ENCODE measurements around the gene ELAVL1. TPM values are rescaled to one million over a fixed set of nuclear protein-coding genes. Genes with fewer than 3 reads are reported as not detected.

The ELAVL1 gene
- polyA plus RNA-seq, 1 of the 3 experiments (the other 2 are of a cell fraction), result 49.6 TPM

DNA sequence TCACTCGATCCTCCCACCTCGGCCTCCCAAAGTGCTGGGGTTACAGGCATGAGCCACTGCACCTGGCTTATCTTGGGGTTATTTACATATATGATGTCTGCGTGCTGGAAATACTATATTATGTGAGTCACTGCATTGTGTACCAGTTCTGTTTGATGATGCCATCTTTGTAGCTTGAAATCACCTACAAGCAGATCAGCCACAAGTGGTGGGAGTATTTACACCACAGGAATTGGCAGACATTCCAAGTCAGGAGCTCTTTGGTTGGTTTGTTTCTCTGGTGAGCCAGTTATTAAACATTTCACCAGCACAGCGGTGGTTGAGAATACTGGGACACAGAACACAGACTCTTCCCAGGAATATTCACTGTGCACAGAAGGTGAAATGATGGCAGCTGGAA lies 57.5 kb downstream of the ELAVL1 start:
- Histone ChIP-seq H2AFZ (ENCODE audit: low read depth) (no peak overlapping the region), H3K4me2 (no peak overlapping the region), H3K9me3 (no peaks in the 10 kb centered on the region), H3K4me3 (ENCODE audit: low read depth in 2 of 2, low read length in 1 of 2) (no peak overlapping the region), H3K4me1 (ENCODE audit: control insufficient read depth in 1 of 2, insufficient read depth in 2 of 2, low read depth in 1 of 2, low read length in 1 of 2) (no peaks in the 10 kb centered on the region; a peak in 1 of 4 replicates), H3F3A (replicated peaks; ENCODE audit: insufficient read depth) (peaks cover 11% of the 10 kb centered on the region), H4K20me1 (ENCODE audit: insufficient read depth) (no peaks in the 10 kb centered on the region), H3K79me2 (ENCODE audit: insufficient read depth) (peaks cover 5% of the 10 kb centered on the region; the same call in 1 of the 2 replicates), H3K9ac (no peak overlapping the region), H3K36me3 (replicated peaks in 1 of 2; ENCODE audit: control insufficient read depth in 1 of 2, insufficient read depth in 2 of 2, low read length in 1 of 2) (no peaks in the 10 kb centered on the region), H3K27me3 (ENCODE audit: insufficient read depth) (no peaks in the 10 kb centered on the region), H3K27ac (ENCODE audit: low read depth in 2 of 2, low read length in 1 of 2) (no peak overlapping the region), H3K9me2 (no peaks in the 10 kb centered on the region)
- CTCF ChIA-PET, result no interaction called here
- TF ChIP-seq YY1 (IDR thresholded peaks at IDR 0.05; ENCODE audit: low read depth), result no peak
- no peak for TF ChIP-seq RXRA (IDR thresholded peaks at IDR 0.05; ENCODE audit: borderline replicate concordance, low read depth)
- TF ChIP-seq, protein P1, sequence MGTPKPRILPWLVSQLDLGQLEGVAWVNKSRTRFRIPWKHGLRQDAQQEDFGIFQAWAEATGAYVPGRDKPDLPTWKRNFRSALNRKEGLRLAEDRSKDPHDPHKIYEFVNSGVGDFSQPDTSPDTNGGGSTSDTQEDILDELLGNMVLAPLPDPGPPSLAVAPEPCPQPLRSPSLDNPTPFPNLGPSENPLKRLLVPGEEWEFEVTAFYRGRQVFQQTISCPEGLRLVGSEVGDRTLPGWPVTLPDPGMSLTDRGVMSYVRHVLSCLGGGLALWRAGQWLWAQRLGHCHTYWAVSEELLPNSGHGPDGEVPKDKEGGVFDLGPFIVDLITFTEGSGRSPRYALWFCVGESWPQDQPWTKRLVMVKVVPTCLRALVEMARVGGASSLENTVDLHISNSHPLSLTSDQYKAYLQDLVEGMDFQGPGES (IDR thresholded peaks at IDR 0.05; ENCODE audit: low read depth, low read length), result no peak
- 94% methylated on average over 4 of the region's 4 CpGs for WGBS (ENCODE audit: low lambda C conversion rate)
- DNase-seq, result no peak
- POLR2A ChIA-PET, result no interaction called here

DNA sequence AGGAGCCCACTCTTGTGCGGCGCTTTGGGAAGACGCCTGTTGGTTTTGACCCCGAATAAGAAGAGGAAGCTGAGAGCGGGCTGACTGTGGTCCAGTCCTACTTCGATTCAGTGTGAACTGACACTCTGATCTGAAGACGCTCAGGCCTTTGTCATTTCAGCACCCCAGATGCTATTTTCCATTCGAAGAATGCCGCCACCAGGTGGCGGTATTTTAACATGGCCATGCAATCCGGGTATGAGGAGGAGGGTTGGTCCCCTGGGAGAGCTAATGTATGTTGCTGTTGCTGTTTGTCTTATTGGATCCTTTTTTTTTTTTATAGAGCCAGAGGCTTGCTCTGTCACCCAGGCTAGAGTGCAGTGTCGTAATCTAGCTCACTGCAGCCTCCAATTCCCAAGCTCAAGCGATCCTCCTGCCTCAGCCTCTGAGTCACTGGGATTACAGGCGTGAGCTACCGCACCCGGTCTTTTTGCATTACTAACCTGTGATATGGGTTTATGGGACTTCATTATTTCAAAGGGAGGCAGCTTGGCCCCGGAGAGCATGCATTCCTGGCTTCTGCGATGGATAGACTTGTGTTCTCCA lies 61.2 kb downstream of the ELAVL1 start:
- Histone ChIP-seq H3K4me2 (peak overlapping the region; percentile 95), H3K9me3 (no peaks in the 10 kb centered on the region), H3K4me1 (ENCODE audit: control insufficient read depth in 1 of 2, insufficient read depth in 2 of 2, low read depth in 1 of 2, low read length in 1 of 2) (peaks cover 0 to 6% of the 10 kb centered on the region in 2 experiments; a peak in 1 of 4 replicates), H3K27ac (ENCODE audit: low read depth in 2 of 2, low read length in 1 of 2) (peak overlapping the region; percentile 36 to 71), H3F3A (replicated peaks; ENCODE audit: insufficient read depth) (peaks cover 11% of the 10 kb centered on the region), H3K9me2 (no peaks in the 10 kb centered on the region), H3K27me3 (ENCODE audit: insufficient read depth) (no peaks in the 10 kb centered on the region), H4K20me1 (ENCODE audit: insufficient read depth) (no peaks in the 10 kb centered on the region), H3K9ac (peak overlapping the region; percentile 65), H3K79me2 (ENCODE audit: insufficient read depth) (peaks cover 27% of the 10 kb centered on the region), H2AFZ (ENCODE audit: low read depth) (peak overlapping the region; percentile 87; the same call in 1 of the 2 replicates), H3K4me3 (ENCODE audit: low read depth in 2 of 2, low read length in 1 of 2) (peak overlapping the region; percentile 56 to 68), H3K36me3 (replicated peaks in 1 of 2; ENCODE audit: control insufficient read depth in 1 of 2, insufficient read depth in 2 of 2, low read length in 1 of 2) (peaks cover 10% of the 10 kb centered on the region in 2 experiments)
- DNase-seq, result peak; percentile 84
- ChIA-PET POLR2A (interaction anchor here (0.8 to 2.5 kb wide), 9 partner anchors 12 to 311 kb away, joined by 3 to 15 read pairs (median 4); partner anchors contain the start of genes CTXN1, ELAVL1 and SNAPC2), CTCF (interaction anchor here (0.6 to 4.4 kb wide), 42 partner anchors 8 to 421 kb away, joined by 3 to 69 read pairs (median 4); partner anchors contain the start of genes CTXN1 and TRAPPC5)
- 24% methylated on average over 18 of the region's 18 CpGs for WGBS (ENCODE audit: low lambda C conversion rate)
- TF ChIP-seq MEF2A (IDR thresholded peaks at IDR 0.05; ENCODE audit: borderline replicate concordance, low read depth) (no peak), EP300 (IDR thresholded peaks at IDR 0.05; ENCODE audit: borderline replicate concordance in 1 of 2, low read depth in 1 of 2, low read length in 1 of 2) (no peak), RCOR1 (IDR thresholded peaks at IDR 0.05; ENCODE audit: low read length) (no peak), NRF1 (IDR thresholded peaks at IDR 0.05; ENCODE audit: low read depth, low read length) (no peak), FOXM1 (IDR thresholded peaks at IDR 0.05; ENCODE audit: low read depth) (no peak), RFX5 (IDR thresholded peaks at IDR 0.05; ENCODE audit: low read length) (0 out of 2 replicates have a peak, but pooled peaks have one; percentile 22), MXI1 (IDR thresholded peaks at IDR 0.05; ENCODE audit: low read depth, low read length) (no peak), FOXJ3 (CRISPR knock-in tag; IDR thresholded peaks at IDR 0.05) (no peak), RAD21 (IDR thresholded peaks at IDR 0.05; ENCODE audit: low read length) (peak; percentile 72), ELF1 (IDR thresholded peaks at IDR 0.05) (no peak), TAF1 (IDR thresholded peaks at IDR 0.05; ENCODE audit: borderline replicate concordance, low read depth, low read length) (no peak), JUND (IDR thresholded peaks at IDR 0.05) (no peak)
- TF ChIP-seq, protein P2, sequence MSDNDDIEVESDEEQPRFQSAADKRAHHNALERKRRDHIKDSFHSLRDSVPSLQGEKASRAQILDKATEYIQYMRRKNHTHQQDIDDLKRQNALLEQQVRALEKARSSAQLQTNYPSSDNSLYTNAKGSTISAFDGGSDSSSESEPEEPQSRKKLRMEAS (IDR thresholded peaks at IDR 0.05; ENCODE audit: low read depth), result no peak
- TF ChIP-seq, protein P3, sequence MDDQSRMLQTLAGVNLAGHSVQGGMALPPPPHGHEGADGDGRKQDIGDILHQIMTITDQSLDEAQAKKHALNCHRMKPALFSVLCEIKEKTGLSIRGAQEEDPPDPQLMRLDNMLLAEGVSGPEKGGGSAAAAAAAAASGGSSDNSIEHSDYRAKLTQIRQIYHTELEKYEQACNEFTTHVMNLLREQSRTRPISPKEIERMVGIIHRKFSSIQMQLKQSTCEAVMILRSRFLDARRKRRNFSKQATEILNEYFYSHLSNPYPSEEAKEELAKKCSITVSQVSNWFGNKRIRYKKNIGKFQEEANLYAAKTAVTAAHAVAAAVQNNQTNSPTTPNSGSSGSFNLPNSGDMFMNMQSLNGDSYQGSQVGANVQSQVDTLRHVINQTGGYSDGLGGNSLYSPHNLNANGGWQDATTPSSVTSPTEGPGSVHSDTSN (IDR thresholded peaks at IDR 0.05), result no peak
- TF ChIP-seq, protein P4, sequence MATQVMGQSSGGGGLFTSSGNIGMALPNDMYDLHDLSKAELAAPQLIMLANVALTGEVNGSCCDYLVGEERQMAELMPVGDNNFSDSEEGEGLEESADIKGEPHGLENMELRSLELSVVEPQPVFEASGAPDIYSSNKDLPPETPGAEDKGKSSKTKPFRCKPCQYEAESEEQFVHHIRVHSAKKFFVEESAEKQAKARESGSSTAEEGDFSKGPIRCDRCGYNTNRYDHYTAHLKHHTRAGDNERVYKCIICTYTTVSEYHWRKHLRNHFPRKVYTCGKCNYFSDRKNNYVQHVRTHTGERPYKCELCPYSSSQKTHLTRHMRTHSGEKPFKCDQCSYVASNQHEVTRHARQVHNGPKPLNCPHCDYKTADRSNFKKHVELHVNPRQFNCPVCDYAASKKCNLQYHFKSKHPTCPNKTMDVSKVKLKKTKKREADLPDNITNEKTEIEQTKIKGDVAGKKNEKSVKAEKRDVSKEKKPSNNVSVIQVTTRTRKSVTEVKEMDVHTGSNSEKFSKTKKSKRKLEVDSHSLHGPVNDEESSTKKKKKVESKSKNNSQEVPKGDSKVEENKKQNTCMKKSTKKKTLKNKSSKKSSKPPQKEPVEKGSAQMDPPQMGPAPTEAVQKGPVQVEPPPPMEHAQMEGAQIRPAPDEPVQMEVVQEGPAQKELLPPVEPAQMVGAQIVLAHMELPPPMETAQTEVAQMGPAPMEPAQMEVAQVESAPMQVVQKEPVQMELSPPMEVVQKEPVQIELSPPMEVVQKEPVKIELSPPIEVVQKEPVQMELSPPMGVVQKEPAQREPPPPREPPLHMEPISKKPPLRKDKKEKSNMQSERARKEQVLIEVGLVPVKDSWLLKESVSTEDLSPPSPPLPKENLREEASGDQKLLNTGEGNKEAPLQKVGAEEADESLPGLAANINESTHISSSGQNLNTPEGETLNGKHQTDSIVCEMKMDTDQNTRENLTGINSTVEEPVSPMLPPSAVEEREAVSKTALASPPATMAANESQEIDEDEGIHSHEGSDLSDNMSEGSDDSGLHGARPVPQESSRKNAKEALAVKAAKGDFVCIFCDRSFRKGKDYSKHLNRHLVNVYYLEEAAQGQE (IDR thresholded peaks at IDR 0.05; ENCODE audit: low read depth, low read length), result peak; percentile 83
- TF ChIP-seq, protein P5, sequence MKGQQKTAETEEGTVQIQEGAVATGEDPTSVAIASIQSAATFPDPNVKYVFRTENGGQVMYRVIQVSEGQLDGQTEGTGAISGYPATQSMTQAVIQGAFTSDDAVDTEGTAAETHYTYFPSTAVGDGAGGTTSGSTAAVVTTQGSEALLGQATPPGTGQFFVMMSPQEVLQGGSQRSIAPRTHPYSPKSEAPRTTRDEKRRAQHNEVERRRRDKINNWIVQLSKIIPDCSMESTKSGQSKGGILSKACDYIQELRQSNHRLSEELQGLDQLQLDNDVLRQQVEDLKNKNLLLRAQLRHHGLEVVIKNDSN (IDR thresholded peaks at IDR 0.05; ENCODE audit: borderline replicate concordance, low read depth), result no peak
- TF ChIP-seq, protein P6, sequence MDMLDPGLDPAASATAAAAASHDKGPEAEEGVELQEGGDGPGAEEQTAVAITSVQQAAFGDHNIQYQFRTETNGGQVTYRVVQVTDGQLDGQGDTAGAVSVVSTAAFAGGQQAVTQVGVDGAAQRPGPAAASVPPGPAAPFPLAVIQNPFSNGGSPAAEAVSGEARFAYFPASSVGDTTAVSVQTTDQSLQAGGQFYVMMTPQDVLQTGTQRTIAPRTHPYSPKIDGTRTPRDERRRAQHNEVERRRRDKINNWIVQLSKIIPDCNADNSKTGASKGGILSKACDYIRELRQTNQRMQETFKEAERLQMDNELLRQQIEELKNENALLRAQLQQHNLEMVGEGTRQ (IDR thresholded peaks at IDR 0.05; ENCODE audit: borderline replicate concordance, low read depth, low read length), result no peak

All from SK-N-SH (cell line).